C4-2B (cell line): ENCODE results near the gene RPL10.

Source experiments
- ZFX ChIP-seq: fragments of 450-650 bp; IDR thresholded peaks from 2 replicates; pipeline ENCODE4 v1.6.1; 2017
- TF ChIP-seq, protein P1 (sequence below): fragments of 450-650 bp; conservative IDR thresholded peaks from 2 replicates; pipeline ENCODE4 v1.5.1; 2017; ENCODE audit warnings: mild to moderate bottlenecking

GRCh38 chrX:154362085-154362742 lies 36.0 kb upstream of the RPL10 start:
- TF ChIP-seq, protein P1, sequence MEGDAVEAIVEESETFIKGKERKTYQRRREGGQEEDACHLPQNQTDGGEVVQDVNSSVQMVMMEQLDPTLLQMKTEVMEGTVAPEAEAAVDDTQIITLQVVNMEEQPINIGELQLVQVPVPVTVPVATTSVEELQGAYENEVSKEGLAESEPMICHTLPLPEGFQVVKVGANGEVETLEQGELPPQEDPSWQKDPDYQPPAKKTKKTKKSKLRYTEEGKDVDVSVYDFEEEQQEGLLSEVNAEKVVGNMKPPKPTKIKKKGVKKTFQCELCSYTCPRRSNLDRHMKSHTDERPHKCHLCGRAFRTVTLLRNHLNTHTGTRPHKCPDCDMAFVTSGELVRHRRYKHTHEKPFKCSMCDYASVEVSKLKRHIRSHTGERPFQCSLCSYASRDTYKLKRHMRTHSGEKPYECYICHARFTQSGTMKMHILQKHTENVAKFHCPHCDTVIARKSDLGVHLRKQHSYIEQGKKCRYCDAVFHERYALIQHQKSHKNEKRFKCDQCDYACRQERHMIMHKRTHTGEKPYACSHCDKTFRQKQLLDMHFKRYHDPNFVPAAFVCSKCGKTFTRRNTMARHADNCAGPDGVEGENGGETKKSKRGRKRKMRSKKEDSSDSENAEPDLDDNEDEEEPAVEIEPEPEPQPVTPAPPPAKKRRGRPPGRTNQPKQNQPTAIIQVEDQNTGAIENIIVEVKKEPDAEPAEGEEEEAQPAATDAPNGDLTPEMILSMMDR, result no peak
- no peak for TF ChIP-seq ZFX
